Adrenal gland (tissue), 12 donors: ENCODE data around the gene PACS2. TPM values are rescaled to one million over a fixed set of nuclear protein-coding genes. Genes with fewer than 3 reads are reported as not detected.
A peak's percentile ranks its signal among the peaks of the same experiment; 100 is the strongest.

Source experiments
- DNase-seq, 7 donors: peaks; one replicate each; pipeline ENCODE4 v3.0.0-alpha.2; 2019 to 2020
- H3K27ac ChIP-seq, 5 donors: fragments of 200-600 bp; sonication (generic) in 4 of 5; 1 replicate in 3 of 5; 2 replicates in 2 of 5; pipeline versions ENCODE4 v1.5.1 to v1.8.0; 2016 to 2020; ENCODE audit warnings: mild to moderate bottlenecking in 1 of 5
- H3K27me3 ChIP-seq: fragments of 200-600 bp; 2 replicates; pipeline ENCODE4 v1.8.0; 2021
- H3K36me3 ChIP-seq, 2 donors: fragments of 200-600 bp; replicated peaks in 1 of 2; 1 replicate in 1 of 2; 2 replicates in 1 of 2; pipeline versions ENCODE4 v1.5.1 to v1.8.0; 2018 to 2022
- H3K4me1 ChIP-seq, 2 donors: fragments of 200-600 bp; replicated peaks in 1 of 2; 1 replicate in 1 of 2; 2 replicates in 1 of 2; pipeline versions ENCODE4 v1.5.1 to v1.8.0; 2018 to 2021
- H3K4me3 ChIP-seq, 4 donors: fragments of 200-600 bp; sonication (generic) in 3 of 4; one replicate each; pipeline ENCODE4 v1.5.1; 2016 to 2018
- H3K9me3 ChIP-seq, 3 donors: fragments of 200-600 bp; sonication (generic) in 1 of 3; replicated peaks in 1 of 3; 1 replicate in 2 of 3; 2 replicates in 1 of 3; pipeline versions ENCODE4 v1.5.1 to v1.8.0; 2016 to 2021
- POLR2A ChIP-seq, 2 donors: fragments of 450-650 bp; IDR thresholded peaks; one replicate each; pipeline ENCODE4 v1.6.1; 2017; ENCODE audit warnings: antibody characterized with exemption in 2 of 2, mild to moderate bottlenecking in 2 of 2, moderate library complexity in 1 of 2
- WGBS, 4 donors: extraction: QIAGEN DNeasy Blood & Tissue Kit in 2 of 4; methylation state at CpG; one replicate each; pipeline versions ENCODE4 v1.1.5 to v1.1.7; 2013 to 2017; 5-methylcytosine and 5-hydroxymethylcytosine counted together
- intact Hi-C, 2 donors: fragments of 100-400 bp; cut with DNase I; formaldehyde crosslinking; loops; one replicate each; pipeline versions ENCODE4 v1.14.1 to v1.15.0; 2022 to 2023
- polyA plus RNA-seq, 3 donors: library from polyadenylated mRNA; stranded (reverse); fragments of 200-250 nt in 2 of 3; fragments of 350-450 nt in 1 of 3; fragmentation: Illumina TruSeq in 1 of 3; extraction: RNeasy Lipid Tissue Mini Kit (QIAGEN cat#74804) in 1 of 3; gene quantifications; one replicate each; pipeline ENCODE4 v1.2.3, GENCODE V29; 2013 to 2014
- total RNA-seq, 9 donors: library from RNA; depleted of rRNA in 4 of 9; stranded (reverse); fragments of >200 nt in 4 of 9; fragments of 120-200 nt in 1 of 9; fragmentation: NEBNext Ultra II Directional in 1 of 9; extraction: Animal tissue kit (Norgen Biotek cat#: 25700) in 1 of 9; gene quantifications; one replicate each; pipeline versions ENCODE4 v1.1.0 to v1.2.4, GENCODE V29; 2013 to 2023
- TF ChIP-seq, protein P1 (sequence below), 6 experiments: fragments of 450-650 bp in 4 of 6; fragments of 200-600 bp in 2 of 6; sonication (generic) in 1 of 6; IDR thresholded peaks; 1 replicate in 5 of 6; 2 replicates in 1 of 6; pipeline versions ENCODE4 v1.5.1 to v1.8.0; 2016 to 2021; ENCODE audit warnings: antibody characterized with exemption in 6 of 6, mild to moderate bottlenecking in 2 of 6, moderate library complexity in 1 of 6
- donor health status: healthy with polysubstance abuse.
- donor health status: Bipolar disorder and iron deficiency.
- donor health status: DM: yes; HTN: yes; CAD: no.
- donor health status: DM: no; HTN: no; CAD: no.
- donor health status: DM: no; HTN: no; CAD: no.
- donor health status: DM: yes; HTN: yes; CAD: no.

The PACS2 gene
- total and polyA plus RNA-seq, 12 donors, result 19.5 to 221 (median 81.1) TPM

DNA sequence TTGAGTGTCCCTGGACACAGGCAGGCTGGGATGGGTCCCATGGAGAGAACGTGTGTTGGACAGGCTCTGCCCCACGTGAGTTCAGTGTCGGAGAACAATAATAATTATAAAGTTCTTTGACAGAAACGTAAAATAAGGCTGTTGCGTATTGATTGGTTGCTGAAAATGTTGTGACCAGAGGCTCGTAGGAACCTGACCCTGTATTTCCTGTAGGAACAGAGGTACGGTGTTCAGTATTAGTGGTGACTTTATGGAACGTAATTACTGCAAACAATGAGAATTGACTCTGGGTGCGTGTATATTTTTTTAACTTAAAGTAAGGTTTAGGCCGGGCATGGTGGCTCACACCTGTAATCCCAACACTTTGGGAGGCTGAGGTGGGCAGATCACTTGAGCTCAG is 112.9 kb downstream of the PACS2 start:
- intact Hi-C loops, result no loop called here
- 95 to 97% (median 96%) methylated on average over 10 of the region's 10 CpGs for WGBS, 4 donors
- peaks cover 0 to 13% of the 10 kb centered on the region in 2 donors for H3K4me1 ChIP-seq
- no peak for TF ChIP-seq POLR2A (IDR thresholded peaks at IDR 0.05)
- TF ChIP-seq, protein P1, sequence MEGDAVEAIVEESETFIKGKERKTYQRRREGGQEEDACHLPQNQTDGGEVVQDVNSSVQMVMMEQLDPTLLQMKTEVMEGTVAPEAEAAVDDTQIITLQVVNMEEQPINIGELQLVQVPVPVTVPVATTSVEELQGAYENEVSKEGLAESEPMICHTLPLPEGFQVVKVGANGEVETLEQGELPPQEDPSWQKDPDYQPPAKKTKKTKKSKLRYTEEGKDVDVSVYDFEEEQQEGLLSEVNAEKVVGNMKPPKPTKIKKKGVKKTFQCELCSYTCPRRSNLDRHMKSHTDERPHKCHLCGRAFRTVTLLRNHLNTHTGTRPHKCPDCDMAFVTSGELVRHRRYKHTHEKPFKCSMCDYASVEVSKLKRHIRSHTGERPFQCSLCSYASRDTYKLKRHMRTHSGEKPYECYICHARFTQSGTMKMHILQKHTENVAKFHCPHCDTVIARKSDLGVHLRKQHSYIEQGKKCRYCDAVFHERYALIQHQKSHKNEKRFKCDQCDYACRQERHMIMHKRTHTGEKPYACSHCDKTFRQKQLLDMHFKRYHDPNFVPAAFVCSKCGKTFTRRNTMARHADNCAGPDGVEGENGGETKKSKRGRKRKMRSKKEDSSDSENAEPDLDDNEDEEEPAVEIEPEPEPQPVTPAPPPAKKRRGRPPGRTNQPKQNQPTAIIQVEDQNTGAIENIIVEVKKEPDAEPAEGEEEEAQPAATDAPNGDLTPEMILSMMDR (IDR thresholded peaks at IDR 0.05), result no peak
- H3K4me3 ChIP-seq, result no peak overlapping the region
- H3K27ac ChIP-seq, result no peak overlapping the region
- H3K9me3 ChIP-seq, result no peaks in the 10 kb centered on the region
- H3K36me3 ChIP-seq, result no peaks in the 10 kb centered on the region
- H3K27me3 ChIP-seq, result no peaks in the 10 kb centered on the region
- no peak for DNase-seq

DNA sequence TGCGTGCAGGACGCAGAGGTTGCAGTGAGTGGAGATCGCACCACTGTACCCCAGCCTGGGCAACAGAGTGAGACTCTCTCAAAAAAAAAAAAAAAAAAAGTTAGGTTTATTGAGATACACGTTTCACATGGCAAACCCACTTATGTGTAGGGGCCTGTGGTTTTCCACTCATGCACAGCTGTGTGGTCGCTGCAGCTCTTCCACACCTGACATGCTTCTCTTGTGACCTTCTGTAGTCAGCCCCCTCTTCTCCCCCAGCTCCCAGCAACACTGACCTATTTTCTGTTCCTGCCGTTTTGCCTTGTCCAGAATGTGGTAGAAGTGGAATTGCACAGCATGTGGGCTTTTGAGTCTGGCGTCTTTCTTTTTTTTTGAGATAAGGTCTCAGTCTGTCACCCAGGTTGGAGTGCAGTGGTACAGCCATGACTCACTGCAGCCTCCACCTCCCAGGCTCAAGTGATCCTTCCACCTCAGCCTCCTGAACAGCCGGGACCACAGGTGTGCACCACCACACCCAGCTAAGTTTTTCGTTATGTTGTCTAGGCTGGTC is 113.5 kb downstream of the PACS2 start:
- Histone ChIP-seq H3K4me1 (peaks cover 0 to 13% of the 10 kb centered on the region in 2 donors), H3K36me3 (no peaks in the 10 kb centered on the region), H3K9me3 (no peaks in the 10 kb centered on the region), H3K27ac (no peak overlapping the region), H3K27me3 (no peaks in the 10 kb centered on the region), H3K4me3 (no peak overlapping the region)
- TF ChIP-seq POLR2A (IDR thresholded peaks at IDR 0.05), result no peak
- TF ChIP-seq, protein P1 (IDR thresholded peaks at IDR 0.05), result no peak
- 87 to 93% (median 91%) methylated on average over 9 of the region's 9 CpGs for WGBS, 4 donors
- DNase-seq, result no peak
- intact Hi-C loops, result no loop called here

DNA sequence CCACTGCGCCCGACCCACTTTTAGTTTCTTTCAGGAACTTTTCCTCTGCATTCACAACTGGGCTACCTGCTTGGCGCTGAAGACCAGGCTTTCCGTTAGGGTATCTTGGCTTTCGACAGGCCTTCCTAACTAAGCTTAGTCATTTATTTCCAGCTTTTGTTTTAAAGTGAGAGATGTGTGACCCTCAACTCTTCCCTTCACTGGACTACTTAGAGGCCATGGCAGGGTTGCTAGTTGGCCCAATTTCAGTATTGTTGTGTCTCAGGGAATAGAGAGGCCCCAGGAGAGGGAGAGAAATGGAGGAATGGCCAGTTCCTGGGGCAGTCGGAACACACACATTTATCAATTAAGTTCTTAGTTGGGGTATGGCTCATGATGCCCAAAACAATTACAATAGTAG is 115.5 kb downstream of the PACS2 start:
- peak overlapping the region in 3 of 5 donors; percentile 16 to 63 (median 34) for H3K27ac ChIP-seq
- no peak overlapping the region for H3K4me3 ChIP-seq
- TF ChIP-seq POLR2A (IDR thresholded peaks at IDR 0.05), result no peak
- TF ChIP-seq, protein P1 (IDR thresholded peaks at IDR 0.05), result no peak
- H3K9me3 ChIP-seq, result no peaks in the 10 kb centered on the region
- no peak for DNase-seq
- intact Hi-C loops, result no loop called here
- 86 to 94% (median 90%) methylated on average over 6 of the region's 6 CpGs for WGBS, 4 donors
- H3K4me1 ChIP-seq, result peaks cover 0 to 13% of the 10 kb centered on the region in 2 donors
- no peaks in the 10 kb centered on the region for H3K27me3 ChIP-seq
- no peaks in the 10 kb centered on the region for H3K36me3 ChIP-seq

DNA sequence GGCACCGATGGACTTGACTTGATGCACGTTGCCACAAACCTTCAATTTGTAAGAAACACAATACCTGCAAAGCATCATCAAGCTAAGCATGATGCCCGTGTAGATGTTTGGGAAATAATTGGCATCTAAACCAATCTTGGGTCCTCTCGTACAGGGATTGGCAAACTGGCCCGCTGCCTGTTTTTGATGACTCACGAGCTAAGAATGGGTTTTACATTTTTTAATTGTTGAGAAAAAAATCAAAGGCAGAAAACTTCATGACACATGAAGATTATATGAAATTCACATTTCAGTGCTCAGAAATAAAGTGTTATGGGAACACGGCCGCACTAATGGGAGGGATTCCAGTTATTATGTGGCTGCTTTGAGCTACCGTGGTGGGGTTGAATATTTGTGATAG is 116.0 kb downstream of the PACS2 start:
- intact Hi-C loops, result no loop called here
- 44 to 55% (median 51%) methylated on average over 9 of the region's 9 CpGs for WGBS, 4 donors
- TF ChIP-seq POLR2A (IDR thresholded peaks at IDR 0.05), result no peak
- TF ChIP-seq, protein P1 (IDR thresholded peaks at IDR 0.05), result no peak
- Histone ChIP-seq H3K9me3 (no peaks in the 10 kb centered on the region), H3K4me3 (no peak overlapping the region), H3K27me3 (no peaks in the 10 kb centered on the region), H3K27ac (peak overlapping the region in 3 of 5 donors; percentile 11 to 63 (median 34)), H3K4me1 (peaks cover 0 to 13% of the 10 kb centered on the region in 2 donors), H3K36me3 (no peaks in the 10 kb centered on the region)
- DNase-seq, result peak; percentile 63 to 90 (median 85)
